Jurkat, Clone E6-1 (cell line): ENCODE measurements around the gene IRGQ.
A peak's percentile ranks its signal among the peaks of the same experiment; 100 is the strongest.

Source experiments
- DNase-seq: peaks from one replicate; pipeline ENCODE4 v3.0.0-alpha.2; 2011; ENCODE audit warnings: low read depth, low spot score
- H3K4me3 ChIP-seq: 2 replicates; pipeline ENCODE4 v1.5.1; 2011; ENCODE audit warnings: mild to moderate bottlenecking, low read length, control low read depth, moderate library complexity

IRGQ gene

GRCh38 chr19:43625918-43626579 is 30.1 kb upstream of the IRGQ start:
- no peak for DNase-seq

GRCh38 chr19:43624933-43625332 is 29.0 kb upstream of the IRGQ start:
- H3K4me3 ChIP-seq, result peak overlapping the region; percentile 2; the same call in 1 of the 2 replicates
- peak; percentile 85 for DNase-seq

More at GRCh38 chr19:43625918-43626579, 30.1 kb upstream of the IRGQ start:
- H3K4me3 ChIP-seq, result no peak overlapping the region

GRCh38 chr19:43623889-43624670 is 28.1 kb upstream of the IRGQ start:
- no peak overlapping the region for H3K4me3 ChIP-seq
- DNase-seq, result no peak

GRCh38 chr19:43622956-43623355 is 27.0 kb upstream of the IRGQ start:
- H3K4me3 ChIP-seq, result no peak overlapping the region
- DNase-seq, result no peak

- H3K4me3 ChIP-seq, result no peak overlapping the region
- no peak for DNase-seq
Measured at GRCh38 chr19:43622070-43622469, 26.1 kb upstream of the IRGQ start.

GRCh38 chr19:43620061-43621001 is 24.4 kb upstream of the IRGQ start:
- H3K4me3 ChIP-seq, result peak overlapping the region; percentile 98
- no peak for DNase-seq

GRCh38 chr19:43619262-43620060 is 23.5 kb upstream of the IRGQ start, which contains the start of gene ZNF428:
Gene ZNF428, minus strand, starts transcription at chr19:43619629. Its CDS starts 5,325 bp downstream, at chr19:43614304.
- DNase-seq, result peak; percentile 95
- peak within 1 kb of the TSS; percentile 98 for H3K4me3 ChIP-seq

- peak; percentile 78 for DNase-seq
- peak overlapping the region; percentile 98 for H3K4me3 ChIP-seq
Measured at GRCh38 chr19:43618921-43619261, 23.0 kb upstream of the IRGQ start.

GRCh38 chr19:43616954-43617353 is 21.0 kb upstream of the IRGQ start:
- no peak for DNase-seq

GRCh38 chr19:43616306-43616705 is 20.4 kb upstream of the IRGQ start:
- no peak for DNase-seq
- H3K4me3 ChIP-seq, result no peak overlapping the region

More at GRCh38 chr19:43616954-43617353, 21.0 kb upstream of the IRGQ start:
- H3K4me3 ChIP-seq, result no peak overlapping the region

GRCh38 chr19:43612374-43612773 is 16.4 kb upstream of the IRGQ start:
- H3K4me3 ChIP-seq, result no peak overlapping the region
- no peak for DNase-seq

- no peak within 1 kb of the TSS for H3K4me3 ChIP-seq
- no peak for DNase-seq
Measured at GRCh38 chr19:43611788-43612187, 15.9 kb upstream of the IRGQ start, which contains the start of gene SRRM5. Gene SRRM5, plus strand, starts transcription at chr19:43612088. Its CDS starts 34 bp downstream, at chr19:43612122.

GRCh38 chr19:43610493-43610892 is 14.6 kb upstream of the IRGQ start:
- DNase-seq, result no peak

GRCh38 chr19:43609872-43610271 is 13.9 kb upstream of the IRGQ start:
- no peak for DNase-seq
- no peak overlapping the region for H3K4me3 ChIP-seq

More at GRCh38 chr19:43610493-43610892, 14.6 kb upstream of the IRGQ start:
- H3K4me3 ChIP-seq, result no peak overlapping the region

- DNase-seq, result no peak
Measured at GRCh38 chr19:43607238-43608205, 11.6 kb upstream of the IRGQ start.

GRCh38 chr19:43606569-43607229 is 10.8 kb upstream of the IRGQ start:
- no peak overlapping the region for H3K4me3 ChIP-seq
- no peak for DNase-seq

More at GRCh38 chr19:43607238-43608205, 11.6 kb upstream of the IRGQ start:
- no peak overlapping the region for H3K4me3 ChIP-seq
